A204.1 (cell line): ENCODE data around the gene WNT9A.
"Not testable (repeated sequence)": the region's sequence is repeated elsewhere in the genome, so short reads cannot be mapped to it uniquely, and the experiment has no call there.

ENCODE experiments used
- FAIRE-seq: peaks from 2 replicates; lab custom pipeline; 2012; peaks lifted over from hg19 to GRCh38; lab: Jason Lieb, UNC

WNT9A gene

DNA sequence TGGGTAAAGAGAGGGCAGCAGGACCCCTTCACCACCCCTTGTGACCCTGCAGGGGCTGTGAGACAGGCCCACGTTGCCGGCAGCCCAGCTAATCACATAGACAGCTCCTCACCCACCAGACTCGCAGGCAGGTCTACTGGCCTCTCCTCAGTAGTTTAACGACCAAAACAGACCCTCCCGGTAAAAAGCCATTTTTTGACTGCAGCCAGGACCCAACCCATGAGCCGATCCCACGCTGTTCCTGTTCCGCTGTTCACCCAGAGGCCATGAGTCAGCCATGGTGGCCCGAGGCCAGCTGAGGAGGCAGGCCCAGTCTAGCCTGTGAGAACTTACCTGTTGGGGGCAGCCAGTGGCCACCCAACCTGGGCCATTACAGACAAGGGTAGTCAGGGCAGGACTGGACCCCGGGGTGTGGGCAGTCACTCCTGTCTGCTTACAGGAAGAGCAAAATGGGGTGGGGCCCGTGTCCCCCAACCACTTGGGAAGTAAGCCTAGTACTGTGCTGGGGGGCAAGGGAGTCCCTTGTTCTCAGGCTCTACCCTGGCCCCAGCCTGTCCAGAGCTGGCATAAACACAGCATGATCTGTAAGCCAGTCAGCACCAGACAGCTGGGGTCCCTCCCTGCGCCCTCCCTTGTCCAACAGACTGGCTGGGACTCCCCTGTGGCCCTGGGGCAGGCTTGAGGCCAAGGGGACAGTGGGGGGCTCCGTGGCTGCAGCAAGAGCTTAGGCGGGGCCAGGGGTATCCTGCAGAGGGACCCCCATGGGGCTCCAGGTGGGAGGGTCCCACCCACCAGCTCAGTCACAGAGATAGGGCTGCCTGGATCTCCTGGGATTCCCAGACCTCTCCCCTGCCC, 61.9 kb downstream of the WNT9A start:
- no peak for FAIRE-seq

GRCh38 chr1:227885135-227885647, 62.5 kb downstream of the WNT9A start:
- no peak for FAIRE-seq

DNA sequence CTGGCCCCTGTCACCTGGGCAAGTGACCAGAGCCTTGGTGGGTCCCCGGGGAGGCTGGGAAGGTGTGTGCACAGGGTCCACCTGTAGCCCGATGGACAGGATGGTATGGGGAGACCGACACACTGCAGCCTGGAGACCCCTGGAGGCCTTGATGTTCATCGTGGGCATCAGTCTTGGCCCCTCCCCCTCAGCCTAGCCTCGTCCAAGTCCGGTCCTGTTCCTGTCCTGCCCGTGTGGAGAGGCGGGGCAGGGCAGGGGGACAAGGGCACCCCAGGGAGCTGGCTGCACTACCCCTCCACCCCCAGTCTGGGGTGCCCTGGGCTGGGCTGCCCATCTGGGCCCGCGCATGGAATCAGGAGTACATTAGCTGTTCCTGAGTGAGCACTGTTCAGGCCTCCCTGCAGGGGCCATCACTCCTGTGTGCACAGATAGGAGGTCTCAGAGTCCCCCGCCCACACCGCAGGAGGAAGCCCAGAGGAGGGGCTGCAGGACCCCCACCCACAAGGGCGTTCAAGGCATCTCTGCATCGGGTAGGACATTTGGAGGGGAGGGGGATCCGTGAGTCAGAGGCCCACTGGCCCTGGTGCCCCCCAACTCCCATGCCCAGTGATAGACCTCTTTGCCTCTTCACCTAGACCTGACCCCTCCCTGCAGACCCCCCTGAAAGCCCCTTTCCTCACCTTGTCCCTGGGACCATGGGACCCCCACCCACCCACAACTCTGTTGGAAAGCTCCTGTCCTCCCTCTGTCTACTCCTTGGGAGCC, 63.2 kb downstream of the WNT9A start:
- no peak for FAIRE-seq

- no peak for FAIRE-seq
Observed at GRCh38 chr1:227883641-227884301, 64.0 kb downstream of the WNT9A start.

GRCh38 chr1:227883073-227883520, 64.6 kb downstream of the WNT9A start:
- no peak for FAIRE-seq

DNA sequence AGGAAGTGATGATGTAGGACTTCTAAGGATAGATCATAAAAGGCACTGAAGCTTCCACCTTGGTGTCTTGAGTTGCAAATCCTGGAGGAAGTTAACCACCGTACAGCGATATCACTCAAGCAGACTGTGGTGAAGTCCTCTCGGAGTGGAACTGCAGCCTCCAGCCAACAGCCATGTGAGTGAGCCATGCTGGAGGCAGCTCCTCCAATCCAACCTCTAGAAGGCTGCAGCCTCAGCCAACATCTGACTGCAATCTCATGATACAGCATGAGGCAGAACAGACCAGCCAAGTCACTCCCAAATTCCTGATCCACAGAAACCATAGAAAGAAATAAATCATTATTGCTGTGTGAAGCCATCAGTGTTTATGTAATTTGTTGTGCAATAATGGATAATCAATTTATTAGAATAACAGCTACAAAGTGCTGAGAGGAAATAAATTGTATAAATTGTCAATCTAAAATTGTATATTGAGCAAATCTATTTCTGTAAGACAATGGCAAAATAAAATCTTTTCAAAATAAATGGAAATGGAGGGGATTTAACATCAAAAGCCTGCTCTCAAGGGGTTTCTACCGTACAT, 67.3 kb downstream of the WNT9A start:
- FAIRE-seq, result no peak

GRCh38 chr1:227877810-227878209, 69.9 kb downstream of the WNT9A start:
- not testable (repeated sequence) for FAIRE-seq

DNA sequence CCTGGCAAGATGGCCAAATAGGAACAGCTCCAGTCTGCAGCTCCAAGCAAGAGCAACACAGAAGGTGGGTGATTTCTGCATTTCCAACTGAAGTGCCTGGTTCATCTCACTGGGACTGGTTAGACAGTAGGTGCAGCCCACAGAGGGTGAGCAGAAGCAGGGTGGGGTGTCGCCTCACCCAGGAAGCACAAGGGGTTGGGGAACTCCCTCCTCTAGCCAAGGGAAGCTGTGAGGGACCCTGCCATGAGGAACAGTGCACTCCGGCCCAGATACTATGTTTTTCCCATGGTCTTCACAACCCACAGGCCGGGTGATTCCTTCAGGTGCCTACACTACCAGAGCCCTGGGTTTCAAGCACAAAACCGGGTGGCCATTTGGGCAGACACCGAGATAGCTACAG, 75.8 kb downstream of the WNT9A start:
- not testable (repeated sequence) for FAIRE-seq

DNA sequence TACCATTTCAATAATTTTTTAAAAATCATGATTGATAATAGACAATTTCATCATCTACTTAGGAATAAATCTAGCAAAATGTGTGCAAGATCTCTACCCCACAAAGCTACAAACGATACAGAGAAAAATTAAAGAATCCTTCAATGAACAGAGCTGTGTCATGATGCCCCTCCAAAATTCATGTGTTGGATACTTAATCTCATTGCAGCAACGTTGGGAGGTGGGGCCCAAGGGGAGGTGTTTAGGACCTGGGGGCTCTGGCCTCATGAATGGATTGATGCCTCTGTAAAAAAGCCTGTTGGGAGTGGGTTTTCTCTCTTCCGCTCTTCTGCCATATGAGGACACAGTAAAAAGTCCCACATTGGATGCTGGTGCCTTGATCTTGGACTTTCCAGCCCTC, 77.4 kb downstream of the WNT9A start:
- FAIRE-seq, result no peak

- FAIRE-seq, result no peak
Observed at GRCh38 chr1:227869851-227870305, 77.9 kb downstream of the WNT9A start.

DNA sequence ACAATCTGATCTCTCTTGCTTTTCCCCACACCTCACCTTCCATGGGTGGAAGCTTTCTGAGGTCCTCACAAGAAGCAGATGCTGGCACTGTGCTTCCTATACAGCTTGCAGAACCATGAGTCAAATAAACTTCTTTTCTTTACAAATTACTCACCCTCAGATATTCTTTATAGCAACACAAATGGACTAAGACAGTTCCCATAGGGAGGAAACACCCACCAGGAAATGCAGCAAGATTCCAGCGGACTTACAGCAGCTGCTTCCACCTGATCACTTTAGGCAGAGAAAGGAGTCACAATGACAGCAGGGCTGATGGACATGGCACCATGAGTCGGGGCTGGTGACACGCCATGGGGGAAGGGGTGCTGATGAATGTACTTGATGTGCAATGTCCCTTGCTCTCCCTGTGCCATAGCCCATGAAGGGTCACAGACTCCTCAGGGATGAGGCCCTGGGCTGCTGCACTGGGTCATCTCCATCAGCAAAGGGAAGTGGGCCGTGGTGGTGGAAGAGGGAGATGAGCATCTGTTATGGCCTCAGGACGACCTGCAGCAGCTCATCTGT, 78.4 kb downstream of the WNT9A start:
- FAIRE-seq, result no peak
